IPS-NIHi7 (cell line): ENCODE measurements around the gene ZNF714.

Experiments
- DNase-seq: peaks from one replicate; pipeline ENCODE4 v3.0.0; 2012; ENCODE audit warnings: mixed read lengths; ENCODE audit errors: extremely low spot score

ZNF714 gene

DNA sequence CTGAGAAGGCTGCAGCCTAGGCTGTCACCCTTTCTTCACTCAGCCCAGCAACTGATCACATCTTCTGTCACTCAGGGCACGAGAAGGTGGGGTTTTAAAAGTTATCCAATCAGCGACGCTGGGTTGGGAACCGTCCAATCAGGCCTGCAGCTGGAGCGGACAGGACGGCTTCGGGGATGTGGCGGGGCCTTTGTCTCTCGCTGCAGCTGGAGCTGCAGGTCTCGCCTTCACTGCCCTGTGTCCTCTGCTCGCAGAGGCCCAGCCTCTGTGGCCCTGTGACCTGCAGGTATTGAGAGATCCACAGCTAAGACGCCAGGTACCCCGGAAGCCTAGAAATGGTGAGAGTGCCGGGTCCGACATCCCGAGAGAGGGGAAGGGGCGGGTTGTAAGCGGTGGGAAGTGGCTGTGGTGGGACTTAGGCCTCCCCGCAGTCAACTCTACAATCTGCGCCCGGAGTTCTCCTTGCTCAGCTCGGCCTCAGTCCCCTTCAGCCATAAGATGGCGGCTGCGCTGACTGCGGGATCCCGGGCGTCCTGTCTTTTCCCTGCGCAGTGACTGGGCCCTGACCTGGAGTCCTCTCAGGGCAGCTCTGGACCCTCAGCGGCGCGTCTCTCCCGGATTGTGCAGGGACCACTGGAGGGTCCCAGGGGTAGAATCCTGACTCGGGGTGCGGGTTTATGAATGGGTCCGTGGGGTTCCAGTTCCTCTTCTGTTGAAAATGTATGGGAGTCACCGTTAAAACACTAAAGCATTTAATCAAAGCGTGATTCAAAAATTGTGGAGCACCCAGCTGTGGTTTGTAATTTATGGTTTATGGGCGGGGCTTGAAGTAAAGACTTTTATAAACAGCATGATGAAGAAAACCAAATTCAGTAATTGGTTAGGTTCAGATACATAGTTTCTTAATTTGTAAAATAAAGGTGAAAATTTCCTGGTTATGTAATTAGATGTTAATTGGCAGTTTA, at the start of gene ZNF714:
TSS of gene ZNF714 (plus strand) at position 193 of the 965 bp plus-strand sequence. CDS start 16,066 bp downstream, outside the sequence.
- DNase-seq, result peak; percentile 89

DNA sequence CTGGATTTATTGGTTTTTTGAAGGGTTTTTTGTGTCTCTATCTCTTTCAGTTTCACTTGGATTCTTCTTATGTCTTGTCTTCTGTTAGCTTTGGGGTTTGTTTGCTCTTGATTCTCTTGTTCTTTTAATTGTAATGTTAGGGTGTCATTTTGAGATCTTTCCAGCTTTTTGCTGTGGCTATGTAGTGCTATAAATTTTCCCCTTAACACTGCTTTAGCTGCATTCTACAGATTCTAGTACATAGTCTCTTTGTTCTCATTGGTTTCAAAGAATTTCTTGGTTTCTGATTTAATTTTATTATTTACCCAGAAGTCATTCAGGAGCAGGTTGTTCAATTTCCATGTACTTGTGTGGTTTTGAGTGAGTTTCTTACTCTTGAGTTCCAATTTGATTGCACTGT, 37.0 kb upstream of the ZNF714 start:
- DNase-seq, result no peak

DNA sequence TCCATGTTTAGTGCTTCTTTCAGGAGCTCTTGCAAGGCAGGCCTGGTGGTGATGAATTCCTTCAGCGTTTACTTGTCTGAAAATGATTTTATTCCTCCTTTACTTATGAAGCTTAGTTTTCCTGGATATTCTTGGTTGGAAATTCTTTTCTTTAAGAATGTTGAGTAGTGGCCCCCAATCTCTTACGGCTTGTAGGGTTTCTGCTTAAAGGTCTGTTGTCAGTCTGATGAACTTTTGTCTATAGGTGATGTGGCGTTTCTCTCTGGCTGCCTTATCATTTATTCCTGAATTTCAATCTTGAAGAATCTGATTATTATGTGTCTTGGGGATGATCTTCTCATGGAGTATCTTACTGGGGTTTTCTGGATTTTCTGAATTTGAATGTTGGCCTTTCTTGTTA, 35.5 kb upstream of the ZNF714 start:
- no peak for DNase-seq

DNA sequence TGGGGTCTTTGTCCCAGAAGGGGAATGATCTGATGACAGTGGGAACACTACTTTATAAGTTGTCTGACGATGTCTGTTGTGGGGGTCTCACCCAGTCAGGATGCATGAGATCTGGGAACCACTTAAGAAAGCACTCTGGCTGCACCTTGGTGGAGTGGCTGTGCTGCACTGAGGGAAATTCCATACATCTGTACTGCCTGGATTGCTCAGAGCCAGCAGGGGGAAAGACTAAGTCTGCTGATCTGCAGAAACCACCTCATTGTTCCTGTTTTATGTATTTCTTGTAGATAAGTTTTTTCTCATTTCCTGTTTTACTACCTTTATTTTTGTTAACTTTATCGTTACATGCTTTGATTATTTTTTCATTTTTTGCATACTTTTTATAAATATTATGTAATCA, 34.3 kb upstream of the ZNF714 start:
- DNase-seq, result no peak

DNA sequence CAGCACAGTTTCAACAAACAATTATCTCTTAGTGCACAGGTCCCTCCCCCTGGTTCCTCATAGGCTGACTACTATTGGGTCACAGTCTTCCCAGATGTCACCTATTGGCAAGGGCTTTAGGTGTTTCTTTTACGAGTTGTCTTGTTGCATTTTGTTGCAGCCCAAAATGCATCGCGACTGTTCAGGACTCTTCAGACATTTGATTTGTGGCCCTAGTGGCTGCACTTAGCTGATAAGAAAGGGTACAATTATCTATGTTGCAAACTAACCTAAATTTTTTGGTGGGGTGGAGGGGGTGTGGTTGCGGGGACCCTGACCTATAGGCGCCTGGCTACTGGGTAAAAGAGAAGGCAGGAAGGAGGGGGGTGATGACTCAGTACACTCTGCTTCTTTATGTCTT, 29.1 kb upstream of the ZNF714 start:
- no peak for DNase-seq

DNA sequence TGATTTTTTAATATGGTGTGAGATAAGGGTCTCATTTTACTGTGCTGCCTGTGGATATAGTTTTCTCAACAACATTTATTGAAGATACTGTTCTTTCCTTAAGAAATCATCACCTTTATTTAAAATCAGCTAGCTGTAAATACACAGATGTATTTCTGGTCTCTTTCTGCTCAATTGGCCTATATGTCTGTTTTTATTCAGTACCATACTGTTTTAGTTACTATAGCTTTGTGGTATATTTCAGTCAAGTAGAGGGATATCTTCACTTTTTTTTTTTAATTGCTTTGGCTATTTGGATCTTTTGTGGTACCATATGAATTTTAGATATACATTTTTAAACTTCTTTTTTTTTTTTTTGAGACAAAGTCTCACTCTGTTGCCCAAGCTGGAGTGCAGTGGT, 16.7 kb upstream of the ZNF714 start:
- no peak for DNase-seq

DNA sequence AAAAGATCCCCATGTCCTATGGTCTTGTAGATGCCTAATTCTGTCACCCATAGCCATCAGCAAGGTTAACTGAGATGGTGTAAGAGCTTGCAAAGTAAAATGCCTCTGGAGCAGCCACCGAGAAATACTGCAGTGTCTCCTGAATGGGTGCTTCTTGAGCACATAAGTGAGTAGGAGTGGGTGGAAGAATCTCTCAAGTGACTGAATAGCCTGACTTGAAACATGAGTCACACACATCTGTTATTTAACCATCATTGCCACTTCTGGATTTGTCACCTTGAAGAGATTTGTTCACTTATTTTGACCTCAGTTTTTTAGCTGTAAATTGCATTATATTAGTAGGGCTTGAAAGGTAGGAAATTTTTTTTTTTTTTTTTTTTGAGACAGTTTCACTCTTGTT, 2.3 kb downstream of the ZNF714 start:
- DNase-seq, result no peak

DNA sequence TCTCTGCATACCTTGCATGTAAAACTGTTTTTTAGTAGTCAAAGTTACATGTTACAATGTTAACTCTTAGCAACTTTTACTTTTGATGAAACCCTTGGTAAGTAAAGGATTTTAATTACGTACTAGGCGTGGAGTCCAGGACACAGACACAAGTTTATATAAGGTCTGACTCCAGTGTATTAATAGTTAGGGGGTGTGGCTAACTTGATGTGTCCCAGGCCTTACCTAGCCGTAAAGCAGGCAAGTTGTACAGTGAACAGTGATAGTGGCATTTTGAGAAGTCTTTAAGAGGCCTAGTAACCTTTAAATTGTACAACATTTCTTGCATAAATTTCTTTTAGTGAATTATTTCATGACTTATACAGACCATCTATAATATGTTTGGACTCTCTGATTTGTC, 5.9 kb downstream of the ZNF714 start:
- DNase-seq, result no peak

DNA sequence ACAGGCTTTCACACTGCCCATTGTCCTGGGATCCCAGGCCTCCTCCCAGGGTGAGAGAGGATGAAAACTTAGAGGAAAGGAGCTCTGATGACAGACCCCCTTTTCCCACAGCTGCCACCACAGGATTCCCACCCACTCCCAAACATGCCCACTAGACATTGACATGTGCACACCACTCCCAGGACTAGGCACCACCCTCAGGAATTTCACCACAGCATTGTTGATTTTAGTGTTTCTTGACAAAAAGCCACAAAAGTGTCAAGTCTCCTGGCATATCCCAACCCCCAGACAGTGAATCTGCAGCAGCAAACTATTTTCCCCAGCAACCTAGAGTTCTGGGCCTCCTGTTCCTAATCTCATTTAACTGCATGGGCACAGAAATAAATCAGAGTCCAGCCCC, 10.1 kb downstream of the ZNF714 start:
- DNase-seq, result no peak

DNA sequence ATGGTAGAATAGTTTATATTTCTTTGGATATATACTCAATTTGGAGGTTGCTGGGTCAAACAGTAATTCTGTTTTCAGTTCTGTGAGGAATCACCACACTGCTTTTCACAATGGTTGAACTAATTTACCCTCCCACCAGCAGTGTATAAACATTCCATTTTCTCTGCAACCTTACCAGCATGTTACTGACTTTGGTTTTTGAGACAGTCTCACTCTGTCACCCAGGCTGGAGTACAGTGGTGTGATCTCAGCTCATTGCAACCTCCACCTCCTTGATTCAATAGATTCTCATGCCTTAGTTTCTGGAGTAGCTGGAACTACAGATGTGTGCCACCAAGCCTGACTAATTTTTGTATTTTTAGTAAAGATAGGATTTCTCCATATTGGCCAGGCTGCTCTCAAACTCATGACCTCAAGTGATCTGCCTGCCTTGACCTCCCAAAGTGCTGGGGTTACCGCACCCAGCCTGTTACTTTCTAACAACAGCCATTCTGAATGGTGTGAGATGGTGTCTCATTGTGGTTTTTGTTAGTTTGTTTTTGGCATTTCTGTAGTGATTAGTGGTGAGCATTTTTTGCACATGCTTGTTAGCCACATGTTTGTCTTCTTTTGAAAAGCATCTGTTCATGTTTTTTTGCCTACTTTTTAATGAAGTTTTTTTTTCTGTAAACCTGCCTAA, 12.5 kb downstream of the ZNF714 start:
- DNase-seq, result no peak

DNA sequence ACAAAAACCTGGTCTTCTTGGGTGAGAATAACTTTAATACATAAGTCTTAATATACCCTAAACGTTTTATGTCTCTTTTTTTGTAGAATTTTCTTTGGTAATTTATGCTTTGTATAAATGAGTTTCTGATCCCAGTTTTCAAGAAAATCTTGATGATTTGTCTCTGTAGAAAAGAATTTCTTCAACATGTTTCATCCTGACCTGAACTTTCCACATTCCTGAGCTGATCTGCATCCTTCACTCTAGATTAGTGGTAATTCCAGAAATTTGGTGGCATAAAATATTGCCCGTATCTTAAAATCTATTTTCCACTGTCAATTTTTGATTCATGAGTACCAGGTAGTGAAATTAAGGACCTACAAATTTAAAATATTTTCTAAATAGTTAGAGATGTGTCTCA, 16.3 kb downstream of the ZNF714 start:
- no peak for DNase-seq

DNA sequence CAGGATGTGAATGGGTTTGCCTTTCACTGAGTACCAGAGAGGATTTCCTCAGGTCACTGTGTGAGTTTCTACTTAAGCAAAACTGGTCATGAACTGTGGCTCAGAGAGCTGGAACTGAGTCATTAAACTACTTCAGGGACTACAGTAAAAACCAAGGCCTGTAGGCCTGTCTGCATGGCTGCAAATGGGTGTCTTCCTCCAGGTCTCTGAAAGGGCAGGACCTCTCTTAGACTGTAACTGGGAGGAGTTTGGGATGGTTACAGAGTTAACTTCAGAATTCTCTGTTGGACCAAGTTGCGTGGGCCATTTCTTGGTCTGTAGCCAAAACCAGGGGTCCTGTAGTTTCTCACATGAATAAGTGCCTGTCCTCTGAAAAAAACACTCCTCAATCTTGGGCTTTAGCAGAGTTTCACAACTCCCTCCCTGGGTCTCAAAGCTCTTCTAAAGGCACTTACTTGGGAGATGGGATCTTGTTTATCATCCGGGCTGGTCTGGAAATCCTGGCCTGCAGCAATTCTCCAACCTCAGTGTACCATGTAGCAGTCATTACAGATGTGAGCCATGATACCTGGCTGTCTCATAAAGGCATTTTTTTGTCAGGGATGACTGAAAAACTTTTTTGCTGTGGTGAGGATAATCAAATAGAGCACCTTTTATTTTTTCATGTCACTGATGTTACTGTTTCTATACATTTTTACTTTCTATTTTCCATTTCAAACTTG, 19.7 kb downstream of the ZNF714 start:
- DNase-seq, result no peak

DNA sequence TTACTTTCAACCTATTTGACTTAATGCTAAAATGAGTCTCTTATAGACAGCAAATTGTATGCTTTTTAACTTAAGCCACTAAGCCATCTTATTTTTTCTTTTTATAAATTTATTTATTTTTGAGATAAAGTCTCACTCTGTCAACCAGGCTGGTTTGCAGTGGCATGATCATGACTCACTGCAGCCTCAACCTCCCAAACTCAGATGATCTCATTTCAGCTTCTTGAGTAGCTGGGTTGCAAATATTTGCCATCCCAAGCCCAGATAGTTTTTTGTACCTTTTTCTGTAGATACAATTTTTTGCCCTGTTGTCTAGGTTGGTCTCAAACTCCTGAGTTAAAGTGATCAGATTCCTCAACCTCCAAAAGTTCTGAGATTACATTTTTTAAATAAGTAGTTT, 27.1 kb downstream of the ZNF714 start:
- no peak for DNase-seq

DNA sequence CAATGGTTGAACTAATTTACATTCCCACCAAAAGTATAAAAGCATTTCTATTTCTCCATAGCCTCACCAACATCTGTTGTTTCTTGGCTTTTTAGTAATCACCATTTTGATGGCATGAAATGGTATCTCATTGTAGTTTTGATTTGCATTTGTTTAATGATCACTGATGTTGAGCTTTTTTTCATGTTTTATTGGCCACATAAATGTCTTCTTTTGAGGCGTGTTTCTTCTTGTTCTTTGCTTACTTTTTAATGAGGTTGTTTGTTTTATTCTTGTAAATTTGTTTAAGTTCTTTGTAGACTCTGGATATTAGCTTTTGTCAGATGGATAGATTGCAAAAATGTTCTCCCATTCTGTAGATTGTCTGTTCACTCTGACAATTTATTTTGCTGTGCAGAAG, 28.2 kb downstream of the ZNF714 start:
- DNase-seq, result no peak

DNA sequence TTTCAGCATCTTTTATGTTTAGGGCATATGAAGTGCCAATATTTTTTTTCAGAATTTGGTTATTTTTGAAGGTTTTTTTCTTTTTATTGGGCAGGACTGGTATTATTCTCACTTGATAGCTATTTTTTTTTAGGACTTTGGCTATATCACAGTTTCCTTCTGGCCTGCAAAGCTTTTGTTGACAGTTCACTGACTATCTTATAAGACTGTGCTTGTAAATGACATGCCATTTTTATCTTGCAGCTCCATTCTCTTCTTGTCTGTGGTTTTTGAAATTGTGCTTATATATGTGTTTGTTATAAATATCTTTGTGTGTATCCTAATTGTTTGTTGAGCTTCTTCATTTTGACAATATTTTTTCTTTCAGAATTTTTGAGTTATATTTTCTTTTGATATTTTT, 33.4 kb downstream of the ZNF714 start:
- no peak for DNase-seq

DNA sequence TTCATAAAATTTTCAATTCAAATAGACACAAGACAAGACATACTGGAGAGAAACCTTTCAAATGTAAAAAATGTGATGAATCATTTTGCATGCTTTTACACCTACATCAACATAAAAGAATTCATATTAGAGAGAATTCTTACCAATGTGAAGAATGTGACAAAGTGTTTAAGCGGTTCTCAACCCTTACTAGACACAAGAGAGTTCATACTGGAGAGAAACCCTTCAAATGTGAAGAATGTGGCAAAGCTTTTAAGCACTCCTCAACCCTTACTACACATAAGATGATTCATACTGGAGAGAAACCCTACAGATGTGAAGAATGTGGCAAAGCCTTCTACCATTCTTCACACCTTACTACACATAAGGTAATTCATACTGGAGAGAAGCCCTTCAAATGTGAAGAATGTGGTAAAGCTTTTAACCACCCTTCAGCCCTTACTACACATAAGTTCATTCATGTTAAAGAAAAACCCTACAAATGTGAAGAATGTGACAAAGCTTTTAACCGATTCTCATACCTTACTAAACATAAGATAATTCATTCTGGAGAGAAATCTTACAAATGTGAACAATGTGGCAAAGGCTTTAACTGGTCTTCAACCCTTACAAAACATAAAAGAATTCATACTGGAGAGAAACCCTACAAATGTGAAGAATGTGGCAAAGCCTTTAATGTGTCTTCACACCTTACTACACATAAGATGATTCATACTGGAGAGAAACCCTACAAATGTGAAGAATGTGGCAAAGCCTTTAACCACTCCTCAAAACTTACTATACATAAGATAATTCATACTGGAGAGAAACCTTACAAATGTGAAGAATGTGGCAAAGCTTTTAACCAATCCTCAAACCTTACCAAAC, 35.3 kb downstream of the ZNF714 start:
- DNase-seq, result no peak

DNA sequence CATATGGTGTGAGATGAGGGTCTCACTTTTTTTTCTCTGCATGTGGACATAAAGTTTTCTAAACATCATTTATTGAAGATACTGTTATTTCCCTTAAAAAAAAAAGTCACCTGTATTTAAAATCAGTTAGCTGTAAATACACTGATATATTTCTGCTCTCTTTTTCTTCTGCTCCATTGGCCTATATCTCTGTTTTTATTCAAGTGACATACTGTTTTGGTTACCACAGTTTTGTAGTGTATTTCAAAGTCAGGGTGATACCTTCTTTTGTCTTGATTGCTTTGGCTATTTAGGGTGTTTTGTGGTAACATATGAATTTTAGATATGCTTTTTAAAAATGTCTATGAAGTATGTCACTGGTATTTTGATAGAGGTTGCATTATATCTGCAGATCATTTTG, 44.1 kb downstream of the ZNF714 start:
- DNase-seq, result no peak

DNA sequence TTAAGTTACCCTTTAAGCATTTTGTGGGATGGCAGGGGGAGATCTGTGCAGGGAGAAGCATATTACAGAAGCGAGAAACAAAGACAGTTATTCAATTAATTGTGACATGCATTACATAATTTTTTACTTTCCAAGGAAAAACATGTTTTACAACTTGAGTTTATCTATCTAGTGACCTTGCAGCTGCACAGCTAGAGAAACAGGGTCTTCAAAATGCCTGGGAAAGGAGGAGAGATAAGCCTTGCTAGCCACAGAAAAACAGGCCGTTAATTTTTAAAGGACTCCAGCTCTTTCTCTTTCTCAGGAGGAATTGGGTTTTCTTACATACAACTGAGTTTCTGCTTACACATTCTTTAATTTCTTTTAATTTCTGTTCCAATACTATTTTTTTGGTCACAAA, 45.0 kb downstream of the ZNF714 start:
- no peak for DNase-seq

DNA sequence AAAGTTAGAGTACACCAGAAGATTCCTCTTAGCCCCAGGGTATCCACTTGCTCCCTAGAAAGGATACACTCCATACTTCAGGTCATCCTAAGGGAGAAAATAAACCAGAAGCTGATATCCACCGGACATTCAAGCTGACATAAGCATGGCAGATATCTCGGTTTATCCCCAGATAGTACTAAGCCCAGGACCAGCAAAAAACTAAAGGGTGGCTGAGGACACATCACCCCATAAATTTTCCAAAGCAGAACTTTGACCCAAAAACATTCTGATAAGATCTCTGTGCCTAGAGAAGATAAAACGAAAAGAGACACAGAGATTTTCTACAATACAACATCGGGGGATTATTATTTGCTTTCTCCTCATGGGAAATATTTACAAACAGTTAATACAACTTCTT, 45.9 kb downstream of the ZNF714 start:
- DNase-seq, result no peak

DNA sequence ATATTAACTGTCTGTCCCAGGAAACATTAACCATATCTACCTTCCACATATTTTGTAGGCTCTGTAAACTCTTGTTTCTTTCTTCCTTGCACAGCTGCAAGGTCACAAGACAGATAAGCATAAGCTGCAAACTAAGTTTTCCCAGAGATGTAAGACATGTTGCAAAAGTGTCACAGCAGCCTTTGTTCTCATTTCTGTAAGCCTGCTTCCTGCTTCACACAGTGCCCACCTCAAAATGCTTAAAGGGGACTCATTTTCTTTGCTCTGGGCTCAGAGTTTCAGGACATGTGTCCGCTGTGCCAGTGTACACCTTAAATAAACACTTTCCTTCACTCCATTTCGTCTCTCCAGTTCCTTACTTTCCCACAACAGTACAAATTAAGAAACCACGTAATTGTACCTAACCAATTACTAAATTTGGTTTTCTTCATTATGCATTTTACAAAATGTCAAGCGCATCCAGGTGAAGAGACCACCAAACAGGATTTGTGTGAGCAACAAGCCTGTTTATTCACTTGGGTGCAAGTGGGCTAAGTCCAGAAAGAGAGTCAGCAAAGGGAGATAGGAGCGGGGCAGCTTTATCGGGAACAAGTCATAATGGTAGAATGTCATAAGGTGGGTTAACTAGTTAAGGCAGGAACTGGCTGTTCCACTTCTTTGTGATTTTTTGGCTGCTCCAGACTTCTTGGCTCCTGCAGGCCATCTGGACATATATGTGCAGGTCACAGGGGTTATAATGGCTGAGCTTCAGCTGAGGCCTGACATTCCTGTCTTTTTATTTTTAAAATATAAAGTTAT, 47.1 kb downstream of the ZNF714 start:
- DNase-seq, result no peak
